ENCODE data around the gene MOBP. TPM values are rescaled to one million over a fixed set of nuclear protein-coding genes. Genes with fewer than 3 reads are reported as not detected.
"Not testable (repeated sequence)": the region's sequence is repeated elsewhere in the genome, so short reads cannot be mapped to it uniquely, and the experiment has no call there.

Gene MOBP, protein sequence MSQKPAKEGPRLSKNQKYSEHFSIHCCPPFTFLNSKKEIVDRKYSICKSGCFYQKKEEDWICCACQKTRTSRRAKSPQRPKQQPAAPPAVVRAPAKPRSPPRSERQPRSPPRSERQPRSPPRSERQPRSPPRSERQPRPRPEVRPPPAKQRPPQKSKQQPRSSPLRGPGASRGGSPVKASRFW
- total RNA-seq = under 1 TPM in 1 of 9 donors, not detected in 8; 0.08 TPM
- polyA plus RNA-seq = under 1 TPM; 0.07 to 0.56 (median 0.13) TPM
- long read RNA-seq, donor 1 = 0 reads
- long read RNA-seq, donor 2 = 0 reads
- long read RNA-seq, donor 3 = 0 reads
- long read RNA-seq, donor 4 = 0 reads
- long read RNA-seq, donor 5 = 0 reads
- long read RNA-seq, donor 6 = 0 reads
- long read RNA-seq, donor 7 = 0 reads
- long read RNA-seq, donor 8 = 0 reads
- long read RNA-seq, donor 9 = 0 reads
- long read RNA-seq, donor 10 = 0 reads

DNA sequence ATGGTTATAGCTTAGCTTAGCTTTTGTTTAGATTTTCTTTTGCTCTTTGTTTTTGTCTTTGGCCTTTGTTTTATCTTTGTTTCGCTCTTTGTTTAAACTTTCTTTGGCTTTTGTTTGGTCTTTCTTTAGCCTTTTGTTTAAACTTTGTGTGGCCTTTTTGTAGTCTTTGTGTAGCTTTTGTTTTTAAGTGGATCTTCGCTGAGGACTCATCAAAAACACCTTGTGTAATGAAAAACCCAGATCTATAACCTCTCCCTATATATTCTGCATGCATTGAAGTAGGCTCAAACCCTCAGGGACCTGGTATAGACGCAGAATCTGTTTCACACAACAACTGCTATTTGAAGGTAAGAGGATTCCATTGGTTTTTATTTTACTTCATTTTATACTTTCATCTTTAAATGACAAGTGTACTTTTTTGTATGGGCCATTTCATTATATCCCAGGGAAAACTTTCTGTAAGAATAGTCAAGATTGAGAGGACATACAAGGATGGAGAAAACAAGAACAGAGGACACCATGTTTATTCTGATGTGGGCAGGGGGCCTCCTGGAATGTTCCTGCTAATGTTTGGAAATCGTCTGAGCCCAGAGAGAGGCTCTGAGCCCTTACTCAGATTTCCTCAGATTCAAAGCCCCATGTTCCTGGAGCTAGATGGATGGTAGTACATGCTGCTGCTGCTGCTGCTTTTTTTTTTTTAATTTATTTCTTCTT is at the start of gene MOBP:
MOBP (plus strand) TSS at position 287 of the 714 bp plus-strand sequence. CDS start 34,390 bp downstream, outside the sequence.
- Histone ChIP-seq H3K4me3 (no peak within 1 kb of the TSS), H3K36me3 (replicated peaks in 1 of 2) (no peaks in the 10 kb centered on the region), H3K27ac (no peak within 1 kb of the TSS), H3K9me3 (replicated peaks in 1 of 3) (no peaks in the 10 kb centered on the region), H3K27me3 (no peaks in the 10 kb centered on the region), H3K4me1 (replicated peaks in 1 of 2) (no peaks in the 10 kb centered on the region)
- TF ChIP-seq POLR2A (IDR thresholded peaks at IDR 0.05) = no peak
- TF ChIP-seq, protein P1, sequence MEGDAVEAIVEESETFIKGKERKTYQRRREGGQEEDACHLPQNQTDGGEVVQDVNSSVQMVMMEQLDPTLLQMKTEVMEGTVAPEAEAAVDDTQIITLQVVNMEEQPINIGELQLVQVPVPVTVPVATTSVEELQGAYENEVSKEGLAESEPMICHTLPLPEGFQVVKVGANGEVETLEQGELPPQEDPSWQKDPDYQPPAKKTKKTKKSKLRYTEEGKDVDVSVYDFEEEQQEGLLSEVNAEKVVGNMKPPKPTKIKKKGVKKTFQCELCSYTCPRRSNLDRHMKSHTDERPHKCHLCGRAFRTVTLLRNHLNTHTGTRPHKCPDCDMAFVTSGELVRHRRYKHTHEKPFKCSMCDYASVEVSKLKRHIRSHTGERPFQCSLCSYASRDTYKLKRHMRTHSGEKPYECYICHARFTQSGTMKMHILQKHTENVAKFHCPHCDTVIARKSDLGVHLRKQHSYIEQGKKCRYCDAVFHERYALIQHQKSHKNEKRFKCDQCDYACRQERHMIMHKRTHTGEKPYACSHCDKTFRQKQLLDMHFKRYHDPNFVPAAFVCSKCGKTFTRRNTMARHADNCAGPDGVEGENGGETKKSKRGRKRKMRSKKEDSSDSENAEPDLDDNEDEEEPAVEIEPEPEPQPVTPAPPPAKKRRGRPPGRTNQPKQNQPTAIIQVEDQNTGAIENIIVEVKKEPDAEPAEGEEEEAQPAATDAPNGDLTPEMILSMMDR (IDR thresholded peaks at IDR 0.05) = no peak
- intact Hi-C loops (cut with DNase I) = no loop called here
- DNase-seq = no peak
- 43 to 56% (median 46%) methylated on average over 4 of the region's 4 CpGs for WGBS, 4 donors

DNA sequence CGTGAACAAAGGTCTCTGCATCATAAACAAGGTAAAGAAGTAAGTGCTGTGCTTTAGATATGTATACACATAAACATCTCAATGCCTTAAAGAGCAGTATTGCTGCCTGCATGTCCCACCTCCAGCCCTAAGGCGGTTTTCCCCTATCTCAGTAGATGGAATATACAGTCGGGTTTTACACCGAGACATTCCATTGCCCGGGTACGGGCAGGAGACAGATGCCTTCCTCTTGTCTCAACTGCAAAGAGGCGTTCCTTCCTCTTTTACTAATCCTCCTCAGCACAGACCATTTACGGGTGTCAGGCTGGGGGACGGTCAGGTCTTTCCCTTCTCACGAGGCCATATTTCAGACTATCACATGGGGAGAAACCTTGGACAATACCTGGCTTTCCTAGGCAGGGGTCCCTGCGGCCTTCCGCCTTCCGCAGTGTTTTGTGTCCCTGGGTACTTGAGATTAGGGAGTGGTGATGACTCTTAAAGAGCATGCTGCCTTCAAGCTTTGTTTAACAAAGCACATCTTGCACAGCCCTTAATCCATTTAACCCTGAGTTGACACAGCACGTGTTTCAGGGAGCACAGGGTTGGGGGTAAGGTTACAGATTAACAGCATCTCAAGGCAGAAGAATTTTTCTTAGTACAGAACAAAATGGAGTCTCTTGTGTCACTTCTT is 48.8 kb upstream of the MOBP start:
- H3K4me3 ChIP-seq; H3K27ac ChIP-seq; H3K4me1 ChIP-seq (replicated peaks in 1 of 2); H3K36me3 ChIP-seq (replicated peaks in 1 of 2); H3K27me3 ChIP-seq; DNase-seq; H3K9me3 ChIP-seq (replicated peaks in 1 of 3): not testable (repeated sequence)
- intact Hi-C loops (cut with DNase I) = loop anchor here (5.0 kb wide), 1 partner anchor 79 kb away; no protein-coding TSS in a partner anchor
- 62 to 68% (median 64%) methylated on average over 10 to 14 of the region's 14 CpGs for whole genome bisulfite sequencing, 4 donors

DNA sequence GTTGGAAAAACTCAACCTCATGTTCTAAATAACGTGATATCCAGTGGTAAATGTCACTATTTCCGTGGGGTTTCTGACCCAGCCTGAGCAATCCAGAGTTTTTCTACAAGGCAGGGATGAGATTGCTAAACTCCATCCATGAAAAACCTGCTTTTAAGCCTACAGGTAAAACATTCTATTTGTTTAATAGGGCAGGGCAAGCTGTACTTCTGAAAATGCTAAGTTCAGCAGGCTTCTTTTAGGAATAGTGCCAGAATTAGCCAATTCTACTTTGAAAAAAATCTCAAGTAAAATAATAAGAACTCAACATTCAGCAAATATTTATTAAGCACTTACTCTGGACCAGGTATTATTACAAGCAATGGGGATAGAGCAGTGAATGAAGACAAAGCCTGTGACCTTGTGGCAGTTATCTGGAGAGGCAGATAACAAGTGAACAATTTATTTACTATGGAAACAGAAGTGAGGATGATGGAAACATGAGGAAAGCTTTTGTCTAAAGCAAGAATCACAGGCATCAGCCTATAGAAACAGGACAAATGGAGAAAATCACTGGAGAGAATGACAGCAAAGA is 47.7 kb upstream of the MOBP start:
- WGBS, 4 donors = 75 to 95% (median 91%) methylated on average over 2 of the region's 2 CpGs
- H3K4me1 ChIP-seq (replicated peaks in 1 of 2) = no peaks in the 10 kb centered on the region
- no peak for DNase-seq
- TF ChIP-seq POLR2A (IDR thresholded peaks at IDR 0.05) = no peak
- TF ChIP-seq, protein P1 (IDR thresholded peaks at IDR 0.05) = no peak
- intact Hi-C loops (cut with DNase I) = loop anchor here (5.0 kb wide), 1 partner anchor 77 kb away; no protein-coding TSS in a partner anchor
- H3K27me3 ChIP-seq = no peaks in the 10 kb centered on the region
- H3K36me3 ChIP-seq (replicated peaks in 1 of 2) = no peaks in the 10 kb centered on the region
- H3K27ac ChIP-seq = no peak overlapping the region
- no peaks in the 10 kb centered on the region for H3K9me3 ChIP-seq (replicated peaks in 1 of 3)
- H3K4me3 ChIP-seq = no peak overlapping the region

DNA sequence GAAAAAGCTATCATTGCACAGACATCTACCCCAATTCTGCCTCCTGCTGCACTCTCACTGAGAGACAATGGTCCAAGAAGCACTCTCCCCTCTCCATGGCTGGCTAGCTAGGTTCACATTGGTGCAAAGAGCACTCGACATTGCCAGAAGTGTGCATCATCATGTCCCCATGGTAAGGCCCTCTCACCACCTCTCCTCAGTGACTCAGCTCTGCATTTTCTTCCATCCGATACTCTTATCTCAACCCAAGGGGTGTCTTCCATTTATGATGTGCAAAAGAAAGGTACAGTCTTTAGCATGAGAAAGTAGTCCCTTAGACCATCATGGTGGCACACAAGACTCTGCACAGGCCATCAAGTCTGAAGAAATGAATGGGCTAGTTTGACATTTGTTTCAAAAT is 46.9 kb upstream of the MOBP start:
- Histone ChIP-seq H3K4me3 (no peak overlapping the region), H3K36me3 (replicated peaks in 1 of 2) (no peaks in the 10 kb centered on the region), H3K27me3 (no peaks in the 10 kb centered on the region), H3K9me3 (replicated peaks in 1 of 3) (no peaks in the 10 kb centered on the region), H3K4me1 (replicated peaks in 1 of 2) (no peaks in the 10 kb centered on the region), H3K27ac (no peak overlapping the region)
- WGBS, 4 donors = 68 to 95% (median 86%) methylated on average over 2 of the region's 2 CpGs
- DNase-seq = no peak
- intact Hi-C loops (cut with DNase I) = no loop called here
- TF ChIP-seq, protein P1 (IDR thresholded peaks at IDR 0.05) = no peak
- TF ChIP-seq POLR2A (IDR thresholded peaks at IDR 0.05) = no peak

All from adrenal gland (tissue), 19 donors.